ENCODE measurements around the gene RFPL3.
"Not testable (repeated sequence)": the region's sequence is repeated elsewhere in the genome, so short reads cannot be mapped to it uniquely, and the experiment has no call there.

Gene RFPL3

GRCh38 chr22:32331236-32331917 lies 26.3 kb upstream of the RFPL3 start:
- DNase-seq = no peak

- no peak for DNase-seq
Observed at GRCh38 chr22:32331918-32332725, 25.5 kb upstream of the RFPL3 start.

DNA sequence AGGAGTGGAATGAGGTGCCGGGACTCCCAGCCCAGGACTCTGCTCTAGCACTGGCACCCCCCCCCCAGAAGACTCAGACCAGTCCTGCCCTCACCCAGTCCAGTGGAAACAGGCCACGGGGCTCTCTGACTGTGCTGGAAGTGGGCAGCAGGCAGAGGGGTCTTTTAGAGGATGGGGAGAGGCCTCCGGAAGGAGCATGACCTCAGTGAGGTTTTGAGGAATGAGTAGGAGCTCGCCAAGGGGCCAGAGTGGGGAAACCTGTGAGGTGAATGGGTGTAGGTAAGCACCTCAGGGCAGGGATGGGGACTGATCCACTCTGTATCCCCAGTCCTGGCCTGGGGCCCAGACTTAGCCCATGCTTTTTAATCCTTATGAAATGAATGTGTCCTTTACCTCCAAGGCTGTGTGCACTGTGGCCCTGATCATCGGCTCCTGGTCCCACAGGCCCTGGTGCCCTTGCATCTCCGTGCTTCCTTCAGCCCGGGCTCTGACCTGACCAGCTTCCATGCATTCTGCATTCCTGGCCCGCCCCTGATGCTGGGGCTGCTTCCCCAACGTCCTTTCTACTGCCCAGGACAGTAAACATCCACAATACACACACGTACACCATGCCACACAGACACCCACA lies 24.4 kb upstream of the RFPL3 start:
- DNase-seq = no peak

DNA sequence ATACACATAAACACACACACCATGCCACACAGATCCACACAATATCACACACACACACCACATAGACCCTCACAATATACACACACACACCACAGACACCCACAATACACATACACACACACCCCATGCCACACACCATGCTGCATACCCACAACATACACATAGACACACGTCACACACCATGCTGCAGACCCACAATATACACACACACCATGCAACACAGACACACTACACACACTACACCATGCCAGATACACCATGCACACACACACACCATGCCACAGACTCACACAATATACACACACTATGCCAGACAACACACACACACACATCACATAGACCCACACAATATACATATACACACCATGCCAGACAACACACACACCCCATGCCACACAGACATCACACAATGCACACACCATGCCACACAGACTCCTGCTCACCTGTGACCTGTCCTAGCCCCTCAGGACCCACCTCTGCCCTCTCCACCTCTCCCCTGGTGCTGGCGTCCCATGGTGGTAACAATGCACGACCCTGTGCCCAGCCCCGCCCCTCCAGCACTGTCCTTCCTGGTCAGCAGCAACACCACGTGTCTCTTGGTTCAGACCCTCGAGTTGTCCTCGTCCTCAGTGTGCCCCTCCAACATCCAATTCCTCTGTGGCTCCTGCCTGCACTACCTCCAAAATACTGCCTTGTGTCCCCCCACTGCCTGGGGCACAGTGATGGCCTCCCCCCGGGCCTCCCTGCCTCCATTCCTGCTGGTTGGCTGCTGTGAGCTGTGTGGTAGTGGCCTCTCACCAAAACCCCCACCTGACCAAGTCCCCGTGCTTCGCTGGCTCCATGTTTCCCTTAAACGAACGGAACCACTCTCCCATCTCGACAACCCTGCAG lies 23.7 kb upstream of the RFPL3 start:
- DNase-seq = no peak

GRCh38 chr22:32334660-32335365 lies 22.9 kb upstream of the RFPL3 start:
- DNase-seq = no peak

- no peak for DNase-seq
Observed at GRCh38 chr22:32335471-32335870, 22.2 kb upstream of the RFPL3 start.

- DNase-seq = no peak
Observed at GRCh38 chr22:32336121-32336603, 21.5 kb upstream of the RFPL3 start.

DNA sequence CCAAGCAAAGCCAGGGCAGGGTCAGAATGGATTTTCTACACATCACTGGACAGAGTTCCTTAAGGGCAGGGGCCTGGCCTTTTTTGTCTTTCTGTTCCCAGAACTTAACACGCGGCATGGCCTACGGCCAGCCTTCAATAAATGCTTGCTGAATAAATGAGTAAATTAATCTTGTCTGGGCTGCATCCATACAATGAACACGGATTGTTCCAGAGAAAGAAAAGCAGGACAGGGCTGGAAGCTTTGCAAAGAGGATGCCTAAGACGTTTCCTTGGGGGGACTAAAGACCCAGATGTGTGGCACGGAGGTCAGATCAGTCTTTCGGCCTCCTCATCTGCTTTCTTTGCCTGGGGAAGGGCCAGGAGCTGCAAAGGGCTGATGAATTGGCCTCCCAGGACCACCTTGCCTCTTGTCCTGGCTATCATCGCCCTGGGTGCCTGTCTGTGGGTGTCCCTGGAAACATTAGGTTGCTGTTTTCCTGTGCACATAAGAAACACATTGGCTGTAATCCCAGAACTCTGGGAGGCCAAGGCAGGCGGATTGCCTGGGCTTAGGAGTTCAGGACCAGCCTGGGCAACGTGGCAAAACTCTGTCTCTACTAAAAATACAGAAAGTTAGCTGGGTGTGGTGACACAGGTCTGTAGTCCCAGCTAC lies 20.8 kb upstream of the RFPL3 start:
- DNase-seq = no peak

- not testable (repeated sequence) for DNase-seq
Observed at GRCh38 chr22:32337425-32337824, 20.2 kb upstream of the RFPL3 start.

- DNase-seq = no peak
Observed at GRCh38 chr22:32338757-32339156, 18.9 kb upstream of the RFPL3 start.

GRCh38 chr22:32339190-32340012 lies 18.3 kb upstream of the RFPL3 start:
- DNase-seq = no peak

GRCh38 chr22:32340411-32340810 lies 17.3 kb upstream of the RFPL3 start:
- no peak for DNase-seq

DNA sequence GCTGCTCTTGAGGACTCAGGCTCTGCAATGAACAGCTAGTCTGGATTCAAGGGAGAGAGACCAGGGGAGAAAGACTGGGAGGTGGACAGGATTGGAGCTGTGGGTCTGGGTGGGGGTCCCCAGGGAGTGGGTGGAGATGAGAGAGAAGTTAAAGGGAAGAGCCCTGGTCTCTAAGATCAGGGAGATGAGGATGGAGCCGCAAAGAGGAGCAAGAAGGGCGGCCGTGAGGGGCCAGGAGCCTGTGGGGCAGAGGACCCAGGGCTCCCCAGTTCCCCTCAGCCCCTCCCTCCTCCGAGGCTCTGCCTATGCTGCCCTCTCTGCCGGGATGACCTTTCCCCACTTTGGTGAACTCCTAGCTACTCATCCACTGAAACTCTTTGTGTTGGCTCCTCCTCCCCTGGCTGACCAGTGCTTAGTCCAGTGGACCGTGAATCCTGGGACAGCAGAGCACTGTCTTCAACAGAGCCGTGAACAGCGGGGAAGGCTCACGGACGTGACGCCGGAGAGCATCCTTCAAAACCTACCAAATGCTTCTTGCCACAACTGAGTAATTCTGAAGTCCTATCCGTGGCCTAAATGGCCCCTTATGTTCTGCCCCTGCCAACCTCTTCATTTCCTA lies 16.4 kb upstream of the RFPL3 start:
- no peak for DNase-seq

GRCh38 chr22:32342977-32343376 lies 14.7 kb upstream of the RFPL3 start:
- no peak for DNase-seq

DNA sequence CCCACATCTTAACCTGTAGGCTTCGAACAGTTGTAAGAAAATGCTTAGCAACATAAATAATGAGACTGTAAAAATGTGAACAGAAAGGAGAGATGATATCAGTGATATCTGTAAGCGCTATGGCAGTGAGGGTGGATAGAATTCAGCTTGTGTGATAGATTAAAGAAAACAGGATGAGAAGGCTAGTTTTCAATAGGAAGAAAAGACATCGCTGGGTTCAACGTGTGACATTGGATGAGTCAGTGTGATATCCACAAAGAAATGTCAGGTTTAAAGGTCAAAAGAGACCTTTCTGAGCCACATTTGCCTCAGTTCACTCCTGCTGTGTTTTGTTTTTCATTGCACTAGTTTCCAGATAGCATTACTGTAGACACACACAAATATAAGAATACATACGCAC lies 13.7 kb upstream of the RFPL3 start:
- DNase-seq = no peak

- no peak for DNase-seq
Observed at GRCh38 chr22:32348031-32348611, 9.5 kb upstream of the RFPL3 start.

GRCh38 chr22:32351875-32352274 lies 5.8 kb upstream of the RFPL3 start:
- not testable (repeated sequence) for DNase-seq

GRCh38 chr22:32352681-32353080 lies 5.0 kb upstream of the RFPL3 start:
- DNase-seq = no peak

GRCh38 chr22:32353292-32353691 lies 4.4 kb upstream of the RFPL3 start:
- no peak for DNase-seq

- no peak for DNase-seq
Observed at GRCh38 chr22:32353840-32354239, 3.8 kb upstream of the RFPL3 start.
